ENCODE measurements around the gene EEF1AKMT2.

- no peak for TF ChIP-seq POLR2A (IDR thresholded peaks at IDR 0.05; ENCODE audit: low read depth, low read length)
- TF ChIP-seq POLR2AphosphoS5 (IDR thresholded peaks at IDR 0.05; ENCODE audit: low read depth, low read length), result no peak
Measured at GRCh38 chr10:124727361-124727960, 64.2 kb downstream of the EEF1AKMT2 start.

All from GM12892 (cell line).